ENCODE results near the gene NSFL1C.

The NSFL1C gene

DNA sequence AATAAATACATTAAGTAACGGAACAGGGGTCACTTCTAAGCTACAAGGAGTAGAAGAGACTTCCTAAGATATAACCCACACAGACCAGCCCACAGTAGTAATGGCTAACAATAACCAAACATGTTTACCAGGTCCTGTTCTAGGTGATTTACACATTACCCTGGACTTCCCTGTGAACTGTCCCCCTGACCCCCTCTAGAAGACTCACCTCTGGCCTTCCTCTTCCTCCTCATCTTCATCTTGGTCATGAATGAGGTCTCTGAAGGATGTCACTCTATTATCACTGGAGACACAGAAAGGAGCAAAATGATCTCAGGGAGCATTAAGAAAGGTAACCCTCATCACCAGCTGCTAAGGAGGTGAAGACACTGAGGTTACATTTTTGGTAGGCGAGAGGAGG is 8.7 kb downstream of the NSFL1C start:
- no peak for DNase-seq

DNA sequence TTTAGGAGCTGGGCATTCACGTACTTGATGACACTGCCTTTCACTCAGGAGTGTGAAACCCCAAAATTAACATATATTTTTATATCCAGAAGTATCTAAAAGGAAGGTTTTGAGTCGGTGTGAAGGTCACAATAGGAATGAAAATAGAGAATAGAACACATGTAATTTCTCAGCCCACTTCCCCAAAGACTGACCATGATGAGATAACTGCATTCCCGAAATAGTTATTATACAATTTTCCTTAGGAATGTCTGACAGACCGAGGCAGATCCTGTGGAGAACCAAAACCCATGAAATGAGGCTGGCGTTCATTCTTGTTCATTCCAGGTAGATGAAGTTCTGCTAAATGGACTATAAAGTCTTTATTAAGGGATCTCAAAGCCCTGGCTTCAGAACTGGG is 10.3 kb downstream of the NSFL1C start:
- DNase-seq: no peak

- no peak for DNase-seq
Measured at GRCh38 chr20:1450926-1451491, 15.6 kb downstream of the NSFL1C start.

GRCh38 chr20:1449370-1449769 is 17.3 kb downstream of the NSFL1C start:
- no peak for DNase-seq

GRCh38 chr20:1448081-1448620 is 18.5 kb downstream of the NSFL1C start:
- no peak for DNase-seq

DNA sequence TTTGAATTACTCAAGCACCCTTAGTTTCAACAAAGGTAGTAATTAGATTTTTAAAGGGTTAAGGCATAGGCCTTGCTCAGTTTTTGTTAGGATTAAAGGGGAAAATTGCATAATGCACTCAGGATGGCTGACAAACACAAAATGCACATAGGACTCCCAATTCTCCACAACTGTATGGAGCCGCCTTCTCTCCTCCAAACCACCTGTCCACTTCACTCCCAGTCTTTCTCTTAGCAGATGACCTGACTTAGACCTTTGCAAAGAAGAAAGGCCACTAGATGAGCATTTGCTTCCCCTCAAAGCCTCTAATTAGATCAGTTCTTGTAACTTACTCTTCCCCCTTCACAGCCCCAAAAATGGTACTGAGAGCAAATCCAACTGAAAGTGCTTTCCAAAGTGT is 20.1 kb downstream of the NSFL1C start:
- no peak for DNase-seq

DNA sequence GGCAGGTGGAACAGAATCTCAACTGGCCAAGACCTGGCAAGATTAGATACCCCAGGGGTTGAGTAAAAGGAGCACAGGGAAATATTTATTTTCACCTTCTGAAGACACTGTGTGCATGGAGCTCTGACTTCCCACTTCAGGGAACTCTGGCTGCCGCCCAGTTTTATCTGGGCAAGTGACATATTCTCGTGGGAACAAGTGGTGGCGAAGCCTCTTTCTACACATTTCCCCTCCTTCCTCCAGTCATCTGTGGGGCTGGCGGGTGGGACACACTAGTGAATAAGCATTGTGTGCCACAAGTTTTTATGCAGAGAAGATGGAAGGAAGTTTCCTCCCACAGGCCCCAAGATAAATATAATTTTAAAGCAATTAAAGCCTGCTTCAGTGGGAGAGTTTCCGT is 23.6 kb downstream of the NSFL1C start:
- no peak for DNase-seq

GRCh38 chr20:1442304-1442703 is 24.3 kb downstream of the NSFL1C start:
- no peak for DNase-seq

GRCh38 chr20:1441133-1441532 is 25.5 kb downstream of the NSFL1C start:
- no peak for DNase-seq

DNA sequence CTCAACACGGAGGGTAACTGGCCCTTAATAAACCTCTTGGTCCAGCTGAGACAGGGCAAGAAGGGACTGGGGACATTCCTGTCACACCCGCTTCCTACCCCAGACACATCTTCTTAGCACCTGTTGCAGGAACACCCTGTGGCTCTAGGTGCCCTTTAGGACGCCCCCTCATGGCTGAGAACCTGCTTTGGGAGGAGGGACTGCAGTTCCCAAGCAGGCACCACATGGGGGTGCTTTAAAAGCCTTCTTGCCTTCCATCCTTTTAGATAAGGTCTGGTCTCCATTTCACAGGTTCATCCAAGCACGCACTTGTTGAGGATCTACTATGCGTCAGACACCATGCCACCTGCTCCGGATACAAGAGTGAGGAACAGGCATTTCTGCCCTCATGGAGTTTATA is 26.6 kb downstream of the NSFL1C start:
- DNase-seq: no peak

DNA sequence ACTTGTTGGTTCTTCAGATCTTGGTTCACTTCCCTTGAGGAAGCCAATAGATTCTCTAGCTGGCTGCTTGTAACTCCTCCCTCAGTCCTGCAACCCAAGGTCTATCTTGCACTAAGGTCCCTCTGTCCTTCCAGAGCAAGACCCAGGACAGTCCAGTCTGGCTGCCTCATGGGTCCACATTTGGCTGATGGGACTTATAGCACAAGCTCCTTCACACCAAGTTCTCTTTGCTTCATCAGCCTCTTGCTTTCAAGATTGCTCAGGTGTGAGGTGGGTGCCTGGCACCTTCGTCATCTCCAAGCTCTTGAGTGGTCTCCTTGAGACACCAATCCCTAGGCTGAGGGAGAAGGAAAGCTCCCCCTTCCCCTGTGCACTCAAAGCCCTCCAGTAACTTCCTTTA is 28.3 kb downstream of the NSFL1C start:
- DNase-seq: no peak

DNA sequence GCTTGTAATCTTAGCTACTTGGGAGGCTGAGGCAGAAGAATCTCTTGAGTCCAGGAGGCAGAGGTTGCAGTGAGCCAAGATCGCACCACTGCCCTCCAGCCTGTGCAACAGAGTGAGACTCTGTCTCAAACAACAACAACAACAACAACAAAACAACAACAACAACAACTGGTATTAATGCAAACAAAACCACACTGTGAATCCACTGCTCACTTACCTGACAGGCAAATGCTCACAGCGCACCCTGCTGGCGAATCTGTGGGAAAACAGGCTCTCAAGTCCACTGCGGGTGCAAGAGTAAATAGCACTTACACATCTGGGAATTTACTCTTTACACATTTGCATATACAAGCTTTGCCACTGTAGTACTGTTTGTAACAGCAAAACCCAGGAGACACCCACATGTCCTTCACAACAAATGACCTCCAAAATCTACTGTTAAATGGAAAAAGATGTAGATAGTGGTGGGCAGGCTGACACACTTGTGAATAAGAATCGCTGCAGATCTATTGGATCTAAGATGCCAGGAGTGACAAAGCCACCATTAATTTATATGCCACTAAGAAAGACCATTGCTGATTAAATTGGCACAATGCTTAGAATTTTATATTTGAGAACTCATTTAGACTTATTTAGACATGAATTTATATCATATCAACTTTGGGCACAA is 29.3 kb downstream of the NSFL1C start:
- DNase-seq: peak; percentile 87

GRCh38 chr20:1436263-1436662 is 30.4 kb downstream of the NSFL1C start:
- DNase-seq: no peak

- no peak for DNase-seq
Measured at GRCh38 chr20:1435337-1435699, 31.3 kb downstream of the NSFL1C start.

DNA sequence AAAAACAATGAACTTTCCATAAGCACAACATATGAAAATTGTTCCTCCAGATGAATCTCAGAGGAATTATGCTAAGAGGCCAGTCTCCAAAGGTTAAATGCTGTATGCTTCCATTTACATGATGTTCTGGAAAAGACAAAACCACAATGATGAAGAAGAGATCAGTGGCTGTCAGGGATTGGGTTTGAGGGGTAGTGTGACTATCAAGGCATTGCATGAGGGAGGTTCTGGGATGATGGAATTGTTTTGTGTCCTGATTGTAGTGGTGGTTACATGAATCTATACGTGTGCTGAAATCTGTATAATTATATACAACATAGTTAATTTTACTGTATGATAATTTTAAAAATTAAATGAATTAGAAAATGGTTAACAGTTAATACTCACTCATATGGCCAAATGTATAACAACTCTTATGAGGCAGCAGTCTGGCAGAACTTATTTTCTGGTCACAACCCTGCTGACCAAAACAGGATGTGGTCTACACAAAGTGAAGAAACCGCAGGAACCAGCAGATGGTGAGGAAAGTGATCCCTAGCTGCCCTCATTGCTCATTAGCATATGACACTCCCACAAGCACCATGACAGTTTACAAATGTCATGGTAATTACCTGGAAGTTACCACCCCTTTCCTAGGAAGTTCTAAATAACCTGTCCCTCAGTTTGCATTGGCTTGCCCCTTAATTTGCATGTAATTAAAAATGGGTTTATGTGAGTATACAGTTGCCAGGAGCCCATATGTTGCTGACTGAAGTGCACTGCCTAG is 31.9 kb downstream of the NSFL1C start:
- peak; percentile 73 for DNase-seq

DNA sequence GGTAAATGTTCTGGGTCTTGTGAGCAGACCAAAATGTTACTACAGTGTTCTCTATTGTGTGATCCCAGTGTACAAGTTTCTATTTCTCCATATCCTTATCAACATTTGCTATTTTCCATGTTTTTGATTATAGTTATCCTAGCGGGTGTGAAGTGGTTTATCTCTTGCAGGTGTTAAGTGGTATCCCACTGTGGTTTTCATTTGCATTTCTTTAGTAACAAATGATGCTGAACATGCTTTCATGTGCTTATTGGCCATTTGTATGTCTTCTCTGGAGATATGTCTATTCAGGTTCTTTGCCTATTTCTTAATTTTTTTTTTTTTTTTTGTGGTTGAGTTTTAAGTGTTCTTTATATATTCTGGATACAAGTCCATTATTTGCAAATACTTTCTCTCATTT is 35.5 kb downstream of the NSFL1C start:
- no peak for DNase-seq

GRCh38 chr20:1430004-1430451 is 36.6 kb downstream of the NSFL1C start:
- no peak for DNase-seq

DNA sequence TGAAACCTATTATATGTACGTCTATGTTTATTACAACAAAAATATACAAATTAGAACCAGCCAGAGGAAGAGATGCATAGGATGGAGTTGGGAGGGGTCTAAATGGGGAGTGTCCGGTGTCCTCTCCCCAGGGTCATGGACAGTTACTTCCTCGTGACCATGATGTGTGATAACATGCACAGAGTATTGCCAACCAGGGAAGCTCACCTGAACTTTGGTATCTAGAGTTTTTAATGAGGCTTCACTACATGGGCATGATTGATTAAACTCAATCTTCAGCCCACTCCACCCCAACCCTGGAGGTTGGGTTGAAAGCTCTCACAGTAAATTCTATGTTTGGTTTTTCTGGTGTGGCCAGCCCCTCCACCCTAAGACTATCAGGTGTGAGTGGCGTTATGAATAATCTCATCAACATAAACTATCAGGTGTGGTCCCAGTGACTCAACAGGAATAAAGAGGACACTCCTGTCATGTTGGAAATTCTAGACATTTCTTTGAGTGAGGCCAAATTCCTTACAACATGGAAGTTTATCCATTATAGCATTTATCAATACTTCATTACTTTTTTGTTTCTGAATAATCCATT is 37.4 kb downstream of the NSFL1C start:
- DNase-seq: no peak

DNA sequence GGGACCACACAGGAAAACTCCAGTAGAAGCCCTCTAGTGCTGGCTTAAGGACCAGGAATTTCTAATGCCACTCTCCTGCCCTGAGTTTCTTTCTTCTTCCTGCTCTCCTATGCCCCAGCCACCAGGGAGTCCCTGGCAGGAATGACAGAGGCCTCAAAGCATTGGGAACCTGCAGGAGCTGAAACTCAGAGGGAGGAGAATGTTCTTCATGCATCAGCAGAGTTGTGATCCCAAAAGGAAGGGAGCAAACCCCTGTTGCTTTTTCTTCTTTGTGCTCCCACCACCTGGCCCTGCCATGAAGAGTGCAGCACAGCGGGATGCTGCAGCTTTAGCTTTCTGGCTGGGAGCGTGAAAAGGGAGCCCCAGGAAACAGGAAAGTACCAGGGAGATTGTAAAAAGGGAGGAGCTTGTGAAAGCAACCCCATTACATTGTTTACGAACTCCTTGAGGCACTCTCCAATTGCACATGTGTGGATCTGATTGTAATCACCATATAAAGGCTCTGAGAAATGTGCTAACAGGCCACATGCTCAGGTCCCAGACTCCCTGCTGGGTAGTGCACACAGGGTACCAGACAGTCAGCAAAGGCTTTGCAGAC is 39.1 kb downstream of the NSFL1C start:
- DNase-seq: no peak

- no peak for DNase-seq
Measured at GRCh38 chr20:1426231-1426849, 40.3 kb downstream of the NSFL1C start.

- no peak for DNase-seq
Measured at GRCh38 chr20:1424336-1424735, 42.3 kb downstream of the NSFL1C start.

- DNase-seq: no peak
Measured at GRCh38 chr20:1423625-1424106, 43.0 kb downstream of the NSFL1C start.

- DNase-seq: no peak
Measured at GRCh38 chr20:1423206-1423605, 43.4 kb downstream of the NSFL1C start.
